ENCODE measurements around the gene LTBP1.
"Not testable (repeated sequence)": the region's sequence is repeated elsewhere in the genome, so short reads cannot be mapped to it uniquely, and the experiment has no call there.

LTBP1 gene

GRCh38 chr2:33235559-33235958 is 288.8 kb downstream of the LTBP1 start:
- not testable (repeated sequence) for DNase-seq

DNA sequence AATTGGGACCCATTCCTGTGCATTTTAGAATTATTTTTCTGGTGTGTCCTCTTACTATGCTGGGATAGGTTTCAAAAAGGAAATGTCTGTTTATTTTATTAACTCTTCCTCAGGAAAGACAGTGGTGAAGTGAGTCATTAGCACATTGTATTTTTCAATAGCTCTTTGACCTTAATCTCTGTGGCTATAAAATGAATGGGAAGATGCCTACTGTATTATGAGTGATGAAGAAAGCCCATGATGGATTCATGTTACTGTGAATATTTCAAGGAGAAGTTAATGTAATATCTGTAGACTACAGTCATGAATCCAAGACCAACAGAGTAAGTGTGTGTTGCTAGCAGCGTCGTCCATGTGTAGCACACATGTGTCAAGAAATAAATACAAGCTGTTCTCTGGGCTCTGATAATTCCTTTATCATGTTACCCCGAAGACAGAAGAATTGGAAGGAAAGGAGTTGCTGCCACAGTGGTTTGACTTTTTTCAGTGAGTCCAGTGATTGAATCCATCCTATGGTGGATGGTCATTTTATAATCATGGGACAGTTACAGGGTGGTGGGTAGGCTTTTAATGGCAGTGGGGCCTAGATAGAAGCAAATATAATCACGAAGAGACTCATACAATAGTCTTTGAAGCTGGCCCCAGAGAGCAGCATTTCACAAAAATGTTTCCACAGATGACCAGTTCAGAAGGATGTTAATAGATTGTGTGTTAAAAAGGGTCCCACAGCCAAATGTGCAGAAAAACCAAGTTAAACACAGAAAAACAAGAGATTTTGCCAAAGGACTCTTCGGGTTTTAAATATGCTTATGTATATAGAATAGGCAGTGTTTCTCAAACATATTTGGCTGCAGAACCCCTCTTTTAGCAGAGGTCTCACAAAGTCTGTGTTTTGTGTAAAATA is 290.0 kb downstream of the LTBP1 start:
- no peak for DNase-seq

DNA sequence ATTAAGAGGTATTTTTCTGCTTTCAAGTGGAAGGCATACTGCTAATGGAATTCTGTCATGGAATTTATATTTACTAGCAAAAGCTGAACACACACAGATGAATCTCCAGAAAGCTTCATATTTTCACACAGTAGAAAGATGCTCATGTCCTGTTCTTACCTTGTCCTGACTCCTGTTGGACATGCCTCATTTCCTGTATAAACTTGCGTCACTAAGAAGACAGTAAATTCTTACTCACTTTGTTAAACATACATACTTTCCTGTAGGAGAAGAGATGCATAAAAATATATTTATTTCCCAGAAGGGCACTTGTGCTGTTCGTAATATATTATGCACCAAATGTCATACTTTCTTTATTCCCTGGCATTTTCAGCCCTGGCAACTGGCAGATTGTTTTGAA is 291.4 kb downstream of the LTBP1 start:
- DNase-seq, result no peak

GRCh38 chr2:33240178-33240577 is 293.4 kb downstream of the LTBP1 start:
- DNase-seq, result no peak

DNA sequence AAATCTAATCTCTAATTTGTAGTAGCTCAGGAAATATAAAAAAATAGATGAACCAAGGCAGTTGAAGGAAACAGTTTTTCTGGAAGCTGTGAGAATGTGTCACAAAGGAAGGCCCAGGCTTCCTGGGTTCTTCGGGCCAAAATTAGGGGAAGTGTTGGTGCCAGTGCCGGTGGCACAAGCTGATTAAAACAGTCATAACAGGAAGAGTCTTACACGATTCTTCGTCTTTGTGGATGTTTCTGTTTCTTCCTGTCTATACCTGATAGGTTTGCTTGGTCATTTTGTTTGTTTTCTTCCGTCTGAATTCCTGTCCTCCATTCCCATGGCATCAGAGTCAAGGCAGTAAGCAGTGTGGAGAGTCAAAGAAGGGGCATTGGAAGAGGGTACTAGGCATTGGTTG is 294.3 kb downstream of the LTBP1 start:
- DNase-seq, result no peak

- no peak for DNase-seq
Measured at GRCh38 chr2:33241581-33241980, 294.8 kb downstream of the LTBP1 start.

- DNase-seq, result no peak
Measured at GRCh38 chr2:33242845-33243244, 296.1 kb downstream of the LTBP1 start.

GRCh38 chr2:33246432-33246831 is 299.7 kb downstream of the LTBP1 start:
- no peak for DNase-seq

GRCh38 chr2:33247365-33247764 is 300.6 kb downstream of the LTBP1 start:
- no peak for DNase-seq

GRCh38 chr2:33250417-33251029 is 303.8 kb downstream of the LTBP1 start:
- DNase-seq, result no peak

- DNase-seq, result no peak
Measured at GRCh38 chr2:33256162-33256755, 309.5 kb downstream of the LTBP1 start.

- DNase-seq, result no peak
Measured at GRCh38 chr2:33258387-33258786, 311.6 kb downstream of the LTBP1 start.

DNA sequence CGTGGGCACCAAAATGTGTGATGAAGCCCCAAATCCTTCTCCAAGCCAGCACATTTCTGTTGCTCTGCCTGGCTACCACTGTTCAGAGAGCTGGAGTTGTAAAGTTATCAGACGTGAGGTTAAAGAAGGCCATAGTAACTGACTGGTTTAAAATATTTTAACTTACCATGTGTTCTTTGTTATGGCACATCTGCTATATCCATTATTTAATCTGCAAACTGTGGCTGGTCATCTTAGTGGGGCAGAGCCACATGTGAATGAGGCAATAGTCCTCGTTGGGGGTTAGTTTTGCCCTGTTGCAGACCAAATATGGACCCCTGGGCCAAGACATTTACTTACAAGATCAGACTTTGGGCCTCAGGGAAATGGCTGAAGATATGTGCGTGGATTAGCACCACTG is 315.3 kb downstream of the LTBP1 start:
- no peak for DNase-seq

DNA sequence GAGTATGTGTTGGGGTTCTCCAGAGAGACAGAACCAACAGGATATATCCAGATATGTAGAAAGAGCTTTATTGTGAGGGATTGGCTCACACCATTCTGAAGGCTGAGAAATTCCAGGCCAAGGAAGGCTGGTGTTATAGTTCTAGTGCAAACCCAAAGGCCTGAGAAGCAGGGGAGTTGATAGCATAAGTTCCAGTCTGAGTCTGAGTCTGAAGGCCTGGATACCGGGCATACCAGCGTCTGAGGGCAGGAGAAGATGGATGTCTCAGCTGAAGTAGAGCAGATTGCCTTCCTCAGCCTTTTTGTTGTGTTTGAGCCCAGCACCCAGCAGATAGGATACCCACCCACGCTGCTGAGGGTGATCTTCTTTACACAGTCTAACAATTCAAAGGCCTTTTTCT is 318.0 kb downstream of the LTBP1 start:
- DNase-seq, result no peak

DNA sequence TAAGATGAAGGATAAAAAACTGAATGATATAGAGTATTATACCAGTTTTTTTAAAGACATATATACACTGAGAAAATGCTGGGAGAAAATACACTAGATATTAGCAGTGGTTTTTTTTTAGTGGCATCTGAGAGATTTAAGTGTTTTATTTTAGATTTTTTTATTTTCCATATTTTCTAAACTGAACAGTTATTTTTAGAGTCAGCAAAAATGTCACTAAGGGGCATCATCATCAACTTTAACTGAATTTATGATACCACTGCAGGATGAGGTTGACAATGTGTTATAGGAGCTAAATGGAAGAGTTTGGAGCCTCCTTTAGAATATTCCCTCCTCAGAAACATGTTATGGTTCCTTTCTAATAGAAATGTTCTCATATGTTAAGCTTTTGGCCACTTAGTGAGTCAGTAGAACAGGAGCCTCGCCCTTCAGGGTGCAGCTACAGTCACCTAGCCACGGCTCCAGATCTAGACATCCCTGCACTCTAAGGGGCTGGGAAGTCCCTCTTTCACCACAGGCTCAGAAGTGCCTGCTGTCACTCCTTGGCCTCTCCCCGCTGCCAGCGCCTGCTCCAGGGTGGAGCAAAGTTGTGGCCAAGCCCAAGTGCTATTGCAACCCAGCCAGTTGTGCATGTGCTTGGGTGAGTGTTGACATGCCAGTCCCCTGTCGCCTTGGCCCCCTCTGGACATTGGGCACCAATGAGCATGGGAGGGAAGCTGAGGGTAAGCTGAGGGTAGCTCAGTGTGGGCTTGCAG is 319.0 kb downstream of the LTBP1 start:
- DNase-seq, result no peak

GRCh38 chr2:33266467-33266866 is 319.7 kb downstream of the LTBP1 start:
- no peak for DNase-seq

DNA sequence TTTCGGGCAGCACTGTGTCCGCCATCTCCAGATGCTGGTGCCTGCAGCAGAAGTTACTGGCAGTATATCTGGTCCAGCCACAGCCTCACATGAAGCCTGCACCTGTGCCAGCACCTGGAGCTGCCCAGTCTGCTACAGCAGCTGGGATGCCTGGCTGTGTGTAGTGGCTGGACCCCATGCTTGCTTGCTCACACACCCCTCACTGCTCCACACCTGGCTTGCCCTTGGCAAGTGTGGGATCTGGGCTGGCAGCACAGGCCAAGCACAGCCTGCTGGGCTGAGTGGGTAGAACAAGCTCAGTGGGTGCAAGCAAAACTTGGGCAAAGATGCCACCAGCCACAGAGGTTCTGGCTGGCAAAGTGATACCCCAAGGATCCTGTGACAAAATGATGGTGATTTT is 320.3 kb downstream of the LTBP1 start:
- DNase-seq, result no peak

- no peak for DNase-seq
Measured at GRCh38 chr2:33267756-33268155, 321.0 kb downstream of the LTBP1 start.

- DNase-seq, result no peak
Measured at GRCh38 chr2:33268246-33268831, 321.6 kb downstream of the LTBP1 start.

DNA sequence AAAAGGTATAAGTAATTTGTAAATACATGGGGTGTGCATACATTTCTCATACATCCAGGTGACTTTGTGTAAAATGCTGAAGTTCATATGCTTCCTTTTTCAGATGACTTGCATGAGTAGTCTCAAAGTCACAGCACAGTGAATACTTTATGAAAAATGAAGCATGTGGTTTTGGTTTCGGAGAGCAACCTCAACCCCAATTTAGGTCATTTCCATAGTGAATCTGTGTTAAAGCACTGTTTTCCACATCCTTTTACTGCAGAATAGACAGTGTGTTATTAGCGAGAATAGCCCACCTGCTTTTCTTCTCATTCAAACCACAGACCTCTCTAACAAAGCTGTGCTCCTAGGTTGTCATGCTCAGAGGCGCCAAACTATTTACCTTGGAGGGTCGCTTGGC is 325.2 kb downstream of the LTBP1 start:
- no peak for DNase-seq

GRCh38 chr2:33273479-33273878 is 326.7 kb downstream of the LTBP1 start:
- DNase-seq, result no peak

GRCh38 chr2:33274524-33274923 is 327.8 kb downstream of the LTBP1 start:
- no peak for DNase-seq

Measured in effector CD4-positive, alpha-beta T cell (primary cell).